Kidney (tissue), 14 donors: ENCODE results near the gene RIMBP2. TPM values are rescaled to one million over a fixed set of nuclear protein-coding genes. Genes with fewer than 3 reads are reported as not detected.

Experiments
- DNase-seq, 5 donors: peaks; one replicate each; pipeline ENCODE4 v3.0.0-alpha.2; 2013 to 2020
- FAIRE-seq: peaks from 2 replicates; lab custom pipeline; 2012; peaks lifted over from hg19 to GRCh38; lab: Jason Lieb, UNC
- H3K27ac ChIP-seq, 2 donors: one replicate each; pipeline ENCODE4 v1.7.0; 2013; ENCODE audit warnings: low read depth in 2 of 2, low read length in 2 of 2, inconsistent platforms in 1 of 2
- H3K27me3 ChIP-seq: one replicate; pipeline ENCODE4 v1.7.1; 2013; ENCODE audit warnings: low read length, inconsistent platforms; ENCODE audit not compliant: control insufficient read depth, insufficient read depth
- H3K36me3 ChIP-seq, 3 donors: one replicate each; pipeline versions ENCODE4 v1.7.0 to v1.7.1; 2013; ENCODE audit warnings: low read length in 3 of 3, control low read depth in 1 of 3, inconsistent platforms in 1 of 3; ENCODE audit not compliant: insufficient read depth in 3 of 3, control insufficient read depth in 2 of 3
- H3K4me1 ChIP-seq, 3 donors: one replicate each; pipeline versions ENCODE4 v1.7.0 to v1.7.1; 2013; ENCODE audit warnings: low read length in 3 of 3, inconsistent platforms in 1 of 3, low read depth in 1 of 3; ENCODE audit not compliant: control insufficient read depth in 2 of 3, insufficient read depth in 2 of 3
- H3K4me3 ChIP-seq, 3 donors: one replicate each; pipeline versions ENCODE4 v1.7.0 to v1.8.1; 2013; ENCODE audit warnings: low read length in 3 of 3, control low read depth in 1 of 3, inconsistent platforms in 1 of 3
- H3K9ac ChIP-seq, 3 donors: one replicate each; pipeline versions ENCODE4 v1.7.0 to v1.7.1; 2013; ENCODE audit warnings: low read length in 3 of 3, control low read depth in 1 of 3, inconsistent platforms in 1 of 3
- H3K9me3 ChIP-seq, 3 donors: one replicate each; pipeline versions ENCODE4 v1.7.0 to v1.7.1; 2013; ENCODE audit warnings: low read length in 3 of 3, control low read depth in 1 of 3, inconsistent platforms in 1 of 3; ENCODE audit not compliant: control insufficient read depth in 2 of 3, insufficient read depth in 1 of 3
- intact Hi-C: fragments of 100-400 bp; cut with DNase I; formaldehyde crosslinking; loops from one replicate; pipeline ENCODE4 v1.11.1; 2022
- polyA plus RNA-seq: library from polyadenylated mRNA; stranded (reverse); fragments of 350-450 nt; fragmentation: Illumina TruSeq; extraction: RNeasy Lipid Tissue Mini Kit (QIAGEN cat#74804); gene quantifications from one replicate; pipeline ENCODE4 v1.2.3, GENCODE V29; 2014; ENCODE audit warnings: low read depth, low replicate concordance; ENCODE audit not compliant: insufficient read depth
- total RNA-seq: library from RNA; stranded (reverse); fragmentation: NEBNext Ultra II Directional; extraction: Animal tissue kit (Norgen Biotek cat#: 25700); gene quantifications from one replicate; pipeline ENCODE4 v1.2.1, GENCODE V29; 2021
- TF ChIP-seq, protein P1 (sequence below): IDR thresholded peaks from 3 replicates; pipeline ENCODE4 v1.5.1; 2012; ENCODE audit warnings: mild to moderate bottlenecking, moderate library complexity, borderline replicate concordance; ENCODE audit not compliant: insufficient read depth; ENCODE audit errors: extremely low read depth
- donor health status: control.
- donor health status: control.
- donor health status: control.
- donor health status: control.
- donor health status: control.
- donor health status: DM: yes; HTN: yes; CAD: no.
- donor health status: Normal renal cell carcinoma (clear cell type).

Gene RIMBP2
- total and polyA plus RNA-seq, 2 donors from 2014 or later, result 2.8 to 51.7 TPM

DNA sequence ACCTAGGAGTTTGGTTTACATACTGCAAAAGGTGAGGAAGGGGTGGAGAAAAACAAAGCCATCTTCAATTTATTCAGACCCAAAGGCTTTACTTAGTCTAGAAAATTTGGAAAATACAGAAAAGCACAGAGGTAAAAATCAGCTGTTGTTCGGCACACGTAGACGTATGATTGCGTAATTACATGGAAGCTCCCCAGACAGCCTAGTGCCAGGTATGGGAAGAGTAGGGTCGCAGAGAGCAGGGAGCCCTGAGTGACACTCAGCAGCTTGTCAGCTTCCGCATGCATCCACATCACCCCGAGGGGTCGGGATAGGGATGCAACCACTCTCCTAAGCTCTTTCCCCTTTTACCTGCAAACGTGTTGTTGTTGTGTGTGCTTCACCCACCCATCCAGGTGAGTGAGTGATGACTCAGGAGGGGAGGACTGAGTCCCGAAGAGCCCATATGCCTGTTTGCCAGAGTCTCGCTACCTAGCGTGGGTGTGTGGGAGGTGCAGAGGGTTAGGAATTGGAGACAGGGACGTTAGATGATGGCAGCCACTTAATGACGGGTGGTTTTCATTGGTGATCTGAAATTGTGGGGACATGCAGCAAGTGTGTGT is 358.3 kb downstream of the RIMBP2 start:
- H3K27ac ChIP-seq, result no peak overlapping the region
- no peaks in the 10 kb centered on the region for H3K36me3 ChIP-seq
- TF ChIP-seq, protein P1, sequence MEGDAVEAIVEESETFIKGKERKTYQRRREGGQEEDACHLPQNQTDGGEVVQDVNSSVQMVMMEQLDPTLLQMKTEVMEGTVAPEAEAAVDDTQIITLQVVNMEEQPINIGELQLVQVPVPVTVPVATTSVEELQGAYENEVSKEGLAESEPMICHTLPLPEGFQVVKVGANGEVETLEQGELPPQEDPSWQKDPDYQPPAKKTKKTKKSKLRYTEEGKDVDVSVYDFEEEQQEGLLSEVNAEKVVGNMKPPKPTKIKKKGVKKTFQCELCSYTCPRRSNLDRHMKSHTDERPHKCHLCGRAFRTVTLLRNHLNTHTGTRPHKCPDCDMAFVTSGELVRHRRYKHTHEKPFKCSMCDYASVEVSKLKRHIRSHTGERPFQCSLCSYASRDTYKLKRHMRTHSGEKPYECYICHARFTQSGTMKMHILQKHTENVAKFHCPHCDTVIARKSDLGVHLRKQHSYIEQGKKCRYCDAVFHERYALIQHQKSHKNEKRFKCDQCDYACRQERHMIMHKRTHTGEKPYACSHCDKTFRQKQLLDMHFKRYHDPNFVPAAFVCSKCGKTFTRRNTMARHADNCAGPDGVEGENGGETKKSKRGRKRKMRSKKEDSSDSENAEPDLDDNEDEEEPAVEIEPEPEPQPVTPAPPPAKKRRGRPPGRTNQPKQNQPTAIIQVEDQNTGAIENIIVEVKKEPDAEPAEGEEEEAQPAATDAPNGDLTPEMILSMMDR, result no peak
- peaks cover 3% of the 10 kb centered on the region for H3K27me3 ChIP-seq
- H3K4me3 ChIP-seq, result peak overlapping the region in 2 of 3 donors; percentile 25 to 37
- intact Hi-C loops, result no loop called here
- no peak overlapping the region for H3K9ac ChIP-seq
- FAIRE-seq (no peak), DNase-seq (no peak)
- no peaks in the 10 kb centered on the region for H3K4me1 ChIP-seq
- H3K9me3 ChIP-seq, result no peaks in the 10 kb centered on the region

DNA sequence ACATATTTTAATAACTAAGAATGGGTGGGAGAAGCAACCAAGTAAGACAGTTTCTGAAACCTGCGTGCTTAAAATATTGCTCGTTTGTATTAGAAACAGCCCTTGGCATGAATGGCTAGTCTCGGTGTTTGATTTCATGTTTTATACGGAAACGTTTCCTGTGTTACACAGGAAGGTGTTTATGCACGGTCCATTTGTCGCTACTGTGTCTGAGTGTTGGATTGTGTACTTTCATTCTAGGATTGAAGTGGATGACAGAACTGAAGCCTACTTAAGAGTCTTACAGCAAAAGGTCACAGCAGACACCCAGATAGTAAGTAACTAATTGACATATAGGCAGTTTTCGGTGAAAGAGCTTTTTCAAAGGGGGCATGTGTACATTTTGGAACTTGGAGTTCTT is 358.9 kb downstream of the RIMBP2 start:
- TF ChIP-seq, protein P1, result no peak
- intact Hi-C loops, result no loop called here
- no peak overlapping the region for H3K27ac ChIP-seq
- no peak for FAIRE-seq
- no peak overlapping the region for H3K9ac ChIP-seq
- peaks cover 3% of the 10 kb centered on the region for H3K27me3 ChIP-seq
- no peaks in the 10 kb centered on the region for H3K9me3 ChIP-seq
- peak overlapping the region in 2 of 3 donors; percentile 10 to 37 for H3K4me3 ChIP-seq
- H3K4me1 ChIP-seq, result no peaks in the 10 kb centered on the region
- no peaks in the 10 kb centered on the region for H3K36me3 ChIP-seq
- DNase-seq, result peak in 2 of 5 donors; percentile 47 to 54

DNA sequence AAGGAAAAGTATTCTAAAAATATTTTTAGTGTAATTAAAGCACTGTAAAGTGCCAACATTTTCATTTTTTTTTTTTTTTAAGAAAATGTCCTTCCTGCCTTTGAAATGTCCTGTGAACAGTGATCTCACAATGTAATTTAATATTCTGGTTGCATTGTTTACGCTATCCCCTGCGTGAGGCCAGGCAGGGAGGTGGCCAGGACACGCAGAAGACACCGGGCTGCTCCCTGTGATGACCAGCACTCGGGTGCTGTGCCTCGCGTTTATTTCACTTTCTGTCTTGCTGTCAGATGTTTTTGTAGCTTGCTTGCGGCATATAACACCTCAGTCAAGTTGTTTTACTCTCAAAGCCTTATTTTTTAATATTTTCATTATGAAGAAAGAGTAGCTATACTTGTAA is 359.9 kb downstream of the RIMBP2 start:
- no peak overlapping the region for H3K4me3 ChIP-seq
- no peak overlapping the region for H3K9ac ChIP-seq
- no peaks in the 10 kb centered on the region for H3K4me1 ChIP-seq
- TF ChIP-seq, protein P1, result no peak
- no peaks in the 10 kb centered on the region for H3K9me3 ChIP-seq
- FAIRE-seq (no peak), DNase-seq (no peak)
- intact Hi-C loops, result no loop called here
- H3K27ac ChIP-seq, result no peak overlapping the region
- no peaks in the 10 kb centered on the region for H3K36me3 ChIP-seq
- peaks cover 3% of the 10 kb centered on the region for H3K27me3 ChIP-seq

DNA sequence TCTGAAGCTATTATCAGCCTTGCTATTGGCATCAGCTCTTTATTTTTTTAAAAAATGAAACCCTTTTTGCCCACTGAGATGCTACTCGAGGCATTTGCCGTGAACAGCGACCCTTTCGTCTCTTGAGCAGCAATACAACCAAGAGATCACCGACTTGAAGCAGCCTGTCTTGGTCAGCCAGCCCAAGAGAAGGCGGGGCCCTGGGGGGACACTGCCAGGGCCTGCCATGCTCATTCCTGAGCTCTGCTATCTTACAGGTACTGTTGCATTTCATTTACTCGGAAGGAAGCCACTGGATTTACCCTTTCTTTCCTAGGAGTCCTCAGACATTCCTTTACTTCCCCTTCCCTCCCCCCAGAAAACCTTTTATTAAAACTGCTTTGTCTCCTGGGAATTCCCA is 361.7 kb downstream of the RIMBP2 start:
- peaks cover 3% of the 10 kb centered on the region for H3K27me3 ChIP-seq
- no peak overlapping the region for H3K27ac ChIP-seq
- intact Hi-C loops, result no loop called here
- no peaks in the 10 kb centered on the region for H3K36me3 ChIP-seq
- H3K9me3 ChIP-seq, result no peaks in the 10 kb centered on the region
- DNase-seq, result no peak
- no peak overlapping the region for H3K9ac ChIP-seq
- no peak overlapping the region for H3K4me3 ChIP-seq
- TF ChIP-seq, protein P1, result no peak
- no peaks in the 10 kb centered on the region for H3K4me1 ChIP-seq
- FAIRE-seq, result no peak
